Keratinocyte (primary cell): ENCODE data around the gene CHPF. TPM values are rescaled to one million over a fixed set of nuclear protein-coding genes. Genes with fewer than 3 reads are reported as not detected.
A peak's percentile ranks its signal among the peaks of the same experiment; 100 is the strongest.

ENCODE experiments used
- DNase-seq: peaks from one replicate; pipeline ENCODE4 v3.0.0-alpha.2; 2011; ENCODE audit warnings: low read depth, missing footprints, low spot score
- FAIRE-seq: peaks from 2 replicates; lab custom pipeline; 2011; peaks lifted over from hg19 to GRCh38; lab: Jason Lieb, UNC
- H2AFZ ChIP-seq: 2 replicates; pipeline ENCODE4 v1.6.0; 2012; ENCODE audit warnings: low read length, control low read depth, inconsistent platforms; ENCODE audit not compliant: control insufficient read depth
- H3K27ac ChIP-seq: 2 replicates; pipeline ENCODE4 v1.5.1; 2011; ENCODE audit warnings: low read length; ENCODE audit not compliant: control insufficient read depth, insufficient read depth
- H3K27me3 ChIP-seq: 3 replicates; pipeline ENCODE4 v1.6.0; 2011; ENCODE audit warnings: low read length; ENCODE audit not compliant: control insufficient read depth, insufficient read depth; ENCODE audit errors: extremely low read depth
- H3K36me3 ChIP-seq, 2 experiments: 2 replicates in 1 of 2; 3 replicates in 1 of 2; pipeline ENCODE4 v1.5.1; 2011; ENCODE audit warnings: low read length in 2 of 2, mild to moderate bottlenecking in 1 of 2; ENCODE audit not compliant: control insufficient read depth in 2 of 2, insufficient read depth in 2 of 2; ENCODE audit errors: extremely low read depth in 1 of 2
- H3K4me1 ChIP-seq: 3 replicates; pipeline ENCODE4 v1.5.1; 2011; ENCODE audit warnings: low read length; ENCODE audit not compliant: control insufficient read depth, insufficient read depth; ENCODE audit errors: extremely low read depth
- H3K4me2 ChIP-seq: 3 replicates; pipeline ENCODE4 v1.6.0; 2011; ENCODE audit warnings: low read depth, low read length; ENCODE audit not compliant: control insufficient read depth, insufficient read depth; ENCODE audit errors: extremely low read depth
- H3K4me3 ChIP-seq, 3 experiments: fragments of 200-600 bp in 1 of 3; sonication (generic) in 1 of 3; 2 replicates in 2 of 3; 3 replicates in 1 of 3; pipeline ENCODE4 v1.5.1; 2011 to 2016; ENCODE audit warnings: low read length in 3 of 3, mild to moderate bottlenecking in 3 of 3, control low read depth in 2 of 3, inconsistent platforms in 1 of 3, low read depth in 1 of 3, mixed read lengths in 1 of 3, mixed run types in 1 of 3, moderate library complexity in 1 of 3; ENCODE audit not compliant: control insufficient read depth in 2 of 3, insufficient read depth in 2 of 3; ENCODE audit errors: extremely low read depth in 1 of 3
- H3K79me2 ChIP-seq: 2 replicates; pipeline ENCODE4 v1.6.0; 2012; ENCODE audit warnings: low read length; ENCODE audit not compliant: control insufficient read depth, insufficient read depth
- H3K9ac ChIP-seq: 3 replicates; pipeline ENCODE4 v1.6.0; 2011; ENCODE audit warnings: low read length; ENCODE audit not compliant: control insufficient read depth, insufficient read depth; ENCODE audit errors: extremely low read depth
- H3K9me1 ChIP-seq: 3 replicates; pipeline ENCODE4 v1.6.0; 2011; ENCODE audit warnings: low read length; ENCODE audit not compliant: control insufficient read depth, insufficient read depth; ENCODE audit errors: extremely low read depth
- H3K9me3 ChIP-seq: 2 replicates; pipeline ENCODE4 v1.5.1; 2012; ENCODE audit warnings: low read depth, low read length; ENCODE audit not compliant: control insufficient read depth
- H4K20me1 ChIP-seq: 3 replicates; pipeline ENCODE4 v1.6.0; 2011; ENCODE audit warnings: low read length; ENCODE audit not compliant: control insufficient read depth, insufficient read depth; ENCODE audit errors: extremely low read depth
- EZH2 ChIP-seq: IDR thresholded peaks from one replicate; pipeline ENCODE4 v1.6.1; 2012; ENCODE audit warnings: inconsistent platforms, mild to moderate bottlenecking, low read length, moderate library complexity
- dilution Hi-C: fragments of 300-500 bp; cut with MboI; formaldehyde crosslinking; loops from one replicate; pipeline ENCODE4 v1.7.0; 2020; ENCODE audit warnings: low sequenced_read_pairs; ENCODE audit not compliant: extremely low pct_ligation_motif_present
- polyA plus RNA-seq, 5 experiments: library from polyadenylated mRNA; depleted of rRNA in 3 of 5; stranded (reverse) in 3 of 5; stranded (forward) in 1 of 5; unstranded in 1 of 5; fragments of >200 nt; gene quantifications; 1 replicate in 1 of 5; 2 replicates in 3 of 5; 3 replicates in 1 of 5; pipeline versions ENCODE4 v1.2.1 to v1.2.3, GENCODE V29; 2011 to 2012; ENCODE audit warnings: missing spikeins in 2 of 5, low read depth in 1 of 5, low replicate concordance in 1 of 5
- TF ChIP-seq, protein P1 (sequence below), 3 experiments: IDR thresholded peaks in 1 of 3; conservative IDR thresholded peaks in 1 of 3; optimal IDR thresholded peaks in 1 of 3; 2 replicates in 2 of 3; 3 replicates in 1 of 3; pipeline versions ENCODE3 to v1.5.1; 2011; ENCODE audit warnings: low read length in 3 of 3, mild to moderate bottlenecking in 3 of 3, moderate library complexity in 2 of 3, control low read depth in 1 of 3, inconsistent platforms in 1 of 3; ENCODE audit not compliant: insufficient read depth in 2 of 3; ENCODE audit errors: extremely low read depth in 1 of 3

The CHPF gene
- polyA plus RNA-seq, 1 donor (not counting 4 experiments of a cell fraction or from before 2014, with no cell fraction given) = 24.4 TPM

DNA sequence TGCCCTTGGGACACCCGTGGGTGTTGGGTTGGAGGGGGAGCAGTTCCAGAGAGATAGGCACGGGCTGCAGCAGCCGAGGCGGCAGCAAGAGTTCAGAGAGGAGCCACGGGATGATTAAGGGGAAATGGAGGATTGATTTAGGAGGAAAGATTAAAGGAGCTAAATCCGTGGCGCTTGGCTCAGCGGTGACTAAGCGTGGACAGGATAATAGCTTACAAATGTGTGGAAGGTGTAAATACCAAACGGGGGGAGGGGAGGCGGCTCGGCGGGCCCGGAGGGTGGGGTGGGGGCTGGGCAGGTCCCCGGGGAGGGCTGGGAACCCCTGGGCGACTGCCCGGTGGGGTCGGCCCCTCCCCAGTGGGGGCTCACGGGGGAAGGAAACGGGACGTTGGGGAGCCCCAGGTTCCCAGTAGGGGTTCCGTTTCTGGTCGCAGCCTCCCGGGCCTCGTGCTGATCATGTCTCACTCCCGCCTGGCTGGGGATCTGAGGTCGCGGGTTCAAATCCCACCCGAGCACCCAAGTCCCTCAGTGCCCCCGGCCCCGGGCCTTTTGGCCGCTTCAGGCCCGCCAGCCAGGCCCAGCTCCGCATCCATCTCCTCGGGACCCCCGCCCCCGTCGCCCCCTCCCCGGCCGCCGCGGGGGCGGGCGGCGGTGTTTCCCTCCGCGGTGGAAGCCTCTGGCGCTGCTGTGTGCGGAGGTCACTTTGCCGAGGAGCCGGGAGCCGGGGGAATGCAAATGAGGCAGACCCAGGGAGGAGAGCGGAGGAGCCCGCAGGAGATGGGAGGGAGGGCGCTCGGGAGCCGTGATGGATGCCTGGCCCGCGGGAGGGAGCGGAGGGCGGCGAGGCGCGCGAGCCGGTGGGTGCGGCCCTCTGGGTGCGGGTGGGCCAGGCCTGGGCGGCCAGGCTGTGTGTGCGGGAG lies 21.2 kb downstream of the CHPF start:
- Histone ChIP-seq H3K36me3 (no peaks in the 10 kb centered on the region), H3K4me1 (peaks cover 8% of the 10 kb centered on the region), H3K9me3 (no peaks in the 10 kb centered on the region), H3K9me1 (no peaks in the 10 kb centered on the region), H3K27me3 (peaks cover 42% of the 10 kb centered on the region), H4K20me1 (peaks cover 3% of the 10 kb centered on the region), H3K79me2 (no peaks in the 10 kb centered on the region), H3K4me3 (peak overlapping the region in 2 of 3 experiments; percentile 4 to 25), H3K9ac (no peak overlapping the region), H3K27ac (no peak overlapping the region), H3K4me2 (peak overlapping the region; percentile 51), H2AFZ (peak overlapping the region; percentile 8)
- FAIRE-seq = peak; percentile 81
- dilution Hi-C loops = no loop called here
- no peak for DNase-seq
- TF ChIP-seq, protein P1, sequence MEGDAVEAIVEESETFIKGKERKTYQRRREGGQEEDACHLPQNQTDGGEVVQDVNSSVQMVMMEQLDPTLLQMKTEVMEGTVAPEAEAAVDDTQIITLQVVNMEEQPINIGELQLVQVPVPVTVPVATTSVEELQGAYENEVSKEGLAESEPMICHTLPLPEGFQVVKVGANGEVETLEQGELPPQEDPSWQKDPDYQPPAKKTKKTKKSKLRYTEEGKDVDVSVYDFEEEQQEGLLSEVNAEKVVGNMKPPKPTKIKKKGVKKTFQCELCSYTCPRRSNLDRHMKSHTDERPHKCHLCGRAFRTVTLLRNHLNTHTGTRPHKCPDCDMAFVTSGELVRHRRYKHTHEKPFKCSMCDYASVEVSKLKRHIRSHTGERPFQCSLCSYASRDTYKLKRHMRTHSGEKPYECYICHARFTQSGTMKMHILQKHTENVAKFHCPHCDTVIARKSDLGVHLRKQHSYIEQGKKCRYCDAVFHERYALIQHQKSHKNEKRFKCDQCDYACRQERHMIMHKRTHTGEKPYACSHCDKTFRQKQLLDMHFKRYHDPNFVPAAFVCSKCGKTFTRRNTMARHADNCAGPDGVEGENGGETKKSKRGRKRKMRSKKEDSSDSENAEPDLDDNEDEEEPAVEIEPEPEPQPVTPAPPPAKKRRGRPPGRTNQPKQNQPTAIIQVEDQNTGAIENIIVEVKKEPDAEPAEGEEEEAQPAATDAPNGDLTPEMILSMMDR (optimal IDR thresholded peaks at IDR 0.05 in 1 of 3, IDR thresholded peaks at IDR 0.05 in 1 of 3, conservative IDR thresholded peaks at IDR 0.05 in 1 of 3; ENCODE audit: extremely low read depth in 1 of 3, insufficient read depth in 2 of 3, low read length in 3 of 3) = peak in 1 of 3 experiments; percentile 35
- TF ChIP-seq EZH2 = no peak

DNA sequence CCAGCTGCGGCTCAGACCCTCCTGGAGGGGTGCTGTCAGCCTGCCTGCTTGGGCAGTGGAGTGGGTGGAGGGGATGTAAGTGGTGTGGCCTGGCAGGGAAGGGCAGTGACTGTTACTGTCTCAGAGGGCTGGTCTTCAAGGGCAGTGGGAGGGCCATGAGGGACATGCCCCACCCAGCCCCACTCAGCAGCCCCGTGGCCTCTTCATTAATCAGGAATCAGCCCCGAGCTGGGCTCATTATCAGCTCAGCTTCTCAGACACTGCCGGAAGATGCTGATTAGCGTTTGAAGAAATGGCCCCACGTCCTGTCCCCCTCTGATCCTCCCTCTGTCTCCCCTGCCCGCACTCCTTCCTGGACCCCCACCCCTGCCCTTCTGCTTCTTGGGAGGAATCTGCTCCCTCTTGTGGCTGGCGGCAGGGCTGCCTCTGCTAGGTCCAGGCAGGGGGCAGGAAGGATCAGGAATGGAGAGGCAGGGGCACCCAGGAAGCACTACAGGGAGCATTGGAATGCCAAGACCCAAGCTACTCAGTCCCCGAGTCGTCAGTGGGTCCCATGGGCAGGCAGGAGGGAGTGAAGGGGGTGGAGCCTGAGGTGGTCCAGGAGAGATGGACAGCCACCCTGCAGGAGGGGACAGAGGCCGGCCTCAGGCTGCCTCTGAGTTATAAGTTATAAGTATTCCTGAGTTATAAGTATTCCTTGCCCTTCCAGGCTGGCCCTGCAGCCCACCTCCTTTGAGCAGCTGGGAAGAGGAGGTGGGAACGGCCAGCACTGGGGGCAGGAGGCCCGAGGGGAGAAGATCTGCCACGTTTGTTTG lies 22.3 kb downstream of the CHPF start:
- TF ChIP-seq, protein P1 (optimal IDR thresholded peaks at IDR 0.05 in 1 of 3, IDR thresholded peaks at IDR 0.05 in 1 of 3, conservative IDR thresholded peaks at IDR 0.05 in 1 of 3; ENCODE audit: extremely low read depth in 1 of 3, insufficient read depth in 2 of 3, low read length in 3 of 3) = peak; percentile 47 to 73 (median 66)
- no peak for TF ChIP-seq EZH2

More for the DNA sequence above, 22.3 kb downstream of the CHPF start:
- H3K79me2 ChIP-seq = no peaks in the 10 kb centered on the region
- no peak overlapping the region for H3K9ac ChIP-seq
- H3K4me2 ChIP-seq = no peak overlapping the region
- H3K27ac ChIP-seq = no peak overlapping the region
- peaks cover 8% of the 10 kb centered on the region for H3K4me1 ChIP-seq
- DNase-seq (no peak), FAIRE-seq (no peak)
- no peak overlapping the region for H2AFZ ChIP-seq
- H3K9me3 ChIP-seq = no peaks in the 10 kb centered on the region
- dilution Hi-C loops = no loop called here
- H4K20me1 ChIP-seq = peaks cover under 1% of the 10 kb centered on the region
- no peaks in the 10 kb centered on the region for H3K36me3 ChIP-seq
- H3K27me3 ChIP-seq = peaks cover 38% of the 10 kb centered on the region
- H3K9me1 ChIP-seq = no peaks in the 10 kb centered on the region
- H3K4me3 ChIP-seq = no peak overlapping the region
